Activated T-helper 1 cell treated with anti-CD3 and anti-CD28 coated beads, Interleukin-12 subunit alpha, Interleukin-12 subunit beta, Interleukin-2, Interleukin-4 antibody, amounts not matched to agents 30 ng/mL and 10 ng/mL and 1 ng/mL, durations not matched to agents 14 hours and 24 hours and 36 hours (primary cell): ENCODE measurements around the gene SIRT3. TPM values are rescaled to one million over a fixed set of nuclear protein-coding genes. Genes with fewer than 3 reads are reported as not detected.

Source experiments
- DNase-seq: peaks from one replicate; pipeline ENCODE4 v3.0.0; 2021; ENCODE audit warnings: low spot score
- H3K27ac Mint-ChIP-seq: one replicate; pipeline ENCODE4 v1.8.0; 2021; ENCODE audit warnings: mild to moderate bottlenecking, mixed read lengths
- H3K27me3 Mint-ChIP-seq: one replicate; pipeline ENCODE4 v1.8.0; 2022; ENCODE audit warnings: mild to moderate bottlenecking, moderate library complexity, mixed read lengths; ENCODE audit not compliant: insufficient read depth
- H3K36me3 Mint-ChIP-seq: one replicate; pipeline ENCODE4 v1.8.0; 2021; ENCODE audit warnings: low read depth, mixed read lengths
- H3K4me1 Mint-ChIP-seq: one replicate; pipeline ENCODE4 v1.8.0; 2021; ENCODE audit warnings: low read depth, mixed read lengths
- H3K4me3 Mint-ChIP-seq: one replicate; pipeline ENCODE4 v1.8.0; 2021; ENCODE audit warnings: mild to moderate bottlenecking, moderate library complexity, mixed read lengths
- H3K9me3 Mint-ChIP-seq: one replicate; pipeline ENCODE4 v1.8.0; 2021; ENCODE audit warnings: mixed read lengths
- intact Hi-C: fragments of 100-400 bp; cut with micrococcal nuclease; formaldehyde crosslinking; loops from one replicate; pipeline ENCODE4 v1.15.1; 2024
- total RNA-seq: library from RNA; stranded (reverse); gene quantifications from 2 replicates; pipeline ENCODE4 v1.2.3, GENCODE V29; 2022

SIRT3 gene
- 11.6 and 14.8 TPM in 2 replicates for total RNA-seq

DNA sequence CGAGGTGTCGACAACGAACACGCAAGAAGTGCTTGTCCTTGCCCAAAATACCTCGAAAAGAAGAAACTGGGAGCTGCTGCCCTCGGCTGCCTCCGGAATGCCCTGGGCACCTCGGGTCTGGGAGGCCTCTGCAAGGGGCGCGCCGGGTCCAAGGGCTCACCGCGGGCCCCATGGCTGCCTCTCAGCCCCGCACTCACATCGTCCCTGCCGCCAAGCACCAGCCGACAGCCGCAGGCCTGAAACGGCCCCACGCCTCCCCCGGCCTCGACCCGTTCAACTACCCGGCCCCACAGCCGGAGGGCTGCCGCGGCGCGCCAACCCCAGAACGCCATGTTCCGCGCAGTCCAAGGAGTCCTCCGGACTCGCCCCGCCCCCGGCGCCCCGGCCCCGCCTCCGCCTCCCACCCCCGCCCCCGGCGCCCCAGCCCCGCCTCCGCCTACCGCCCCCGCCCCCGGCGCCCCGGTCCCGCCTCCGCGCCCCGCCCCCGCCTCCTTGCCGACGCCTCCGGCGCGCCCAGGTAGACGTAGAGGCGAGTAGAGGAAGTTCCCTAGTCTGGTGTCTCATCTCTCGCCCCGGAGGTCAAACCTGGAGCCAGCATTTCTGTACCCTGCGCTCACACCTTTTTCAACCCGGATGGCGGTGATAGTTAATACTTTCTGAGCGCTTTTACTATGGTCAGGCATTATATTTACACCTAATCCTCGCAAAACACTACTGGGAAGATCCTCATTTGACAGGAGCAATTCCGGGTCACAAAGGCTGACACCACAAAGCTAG lies at the start of gene SIRT3:
TSS of gene SIRT3 (minus strand) at position 346 of the 777 bp plus-strand sequence. CDS start at position 332, 14 bp downstream.
- peak within 1 kb of the TSS; percentile 97 for H3K4me3 Mint-ChIP-seq
- intact Hi-C loops, result loop anchor here (1.0 to 5.0 kb wide), 10 partner anchors 8 to 271 kb away; partner anchors contain the start of genes BET1L, PGGHG, PTDSS2 and RIC8A

DNA sequence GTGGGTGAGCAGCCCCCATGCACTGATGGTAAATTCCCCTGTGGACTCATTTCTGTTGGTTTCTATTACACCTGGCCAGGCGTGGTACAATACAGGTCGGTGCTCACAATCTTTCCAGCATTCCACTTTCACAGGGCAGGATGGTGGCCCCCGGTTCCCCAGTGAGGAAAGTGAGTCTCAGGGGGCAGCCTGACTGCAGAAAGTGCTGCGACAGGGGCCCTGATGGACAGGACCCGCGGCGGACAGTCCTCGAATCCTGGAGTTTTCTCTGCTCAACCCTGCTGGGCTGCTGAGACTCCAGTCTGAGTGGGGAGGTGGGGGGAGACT lies 49.7 kb upstream of the SIRT3 start:
- no peak overlapping the region for H3K4me3 Mint-ChIP-seq
- peaks cover 16% of the 10 kb centered on the region for H3K27me3 Mint-ChIP-seq
- peak overlapping the region; percentile 44 for H3K27ac Mint-ChIP-seq
- H3K36me3 Mint-ChIP-seq, result peaks cover 23% of the 10 kb centered on the region
- no peak for DNase-seq
- intact Hi-C loops, result loop anchor here (5.0 kb wide), 3 partner anchors 34 to 71 kb away; partner anchors contain the start of genes PSMD13 and SIRT3
- H3K4me1 Mint-ChIP-seq, result peaks cover 51% of the 10 kb centered on the region
- no peaks in the 10 kb centered on the region for H3K9me3 Mint-ChIP-seq

More for the DNA sequence above, at the start of gene SIRT3:
- Mint-ChIP-seq H3K4me1 (peaks cover 37% of the 10 kb centered on the region), H3K27me3 (peaks cover 2% of the 10 kb centered on the region), H3K36me3 (peaks cover 21% of the 10 kb centered on the region), H3K9me3 (no peaks in the 10 kb centered on the region), H3K27ac (peak within 1 kb of the TSS; percentile 98)
- peak; percentile 78 for DNase-seq

DNA sequence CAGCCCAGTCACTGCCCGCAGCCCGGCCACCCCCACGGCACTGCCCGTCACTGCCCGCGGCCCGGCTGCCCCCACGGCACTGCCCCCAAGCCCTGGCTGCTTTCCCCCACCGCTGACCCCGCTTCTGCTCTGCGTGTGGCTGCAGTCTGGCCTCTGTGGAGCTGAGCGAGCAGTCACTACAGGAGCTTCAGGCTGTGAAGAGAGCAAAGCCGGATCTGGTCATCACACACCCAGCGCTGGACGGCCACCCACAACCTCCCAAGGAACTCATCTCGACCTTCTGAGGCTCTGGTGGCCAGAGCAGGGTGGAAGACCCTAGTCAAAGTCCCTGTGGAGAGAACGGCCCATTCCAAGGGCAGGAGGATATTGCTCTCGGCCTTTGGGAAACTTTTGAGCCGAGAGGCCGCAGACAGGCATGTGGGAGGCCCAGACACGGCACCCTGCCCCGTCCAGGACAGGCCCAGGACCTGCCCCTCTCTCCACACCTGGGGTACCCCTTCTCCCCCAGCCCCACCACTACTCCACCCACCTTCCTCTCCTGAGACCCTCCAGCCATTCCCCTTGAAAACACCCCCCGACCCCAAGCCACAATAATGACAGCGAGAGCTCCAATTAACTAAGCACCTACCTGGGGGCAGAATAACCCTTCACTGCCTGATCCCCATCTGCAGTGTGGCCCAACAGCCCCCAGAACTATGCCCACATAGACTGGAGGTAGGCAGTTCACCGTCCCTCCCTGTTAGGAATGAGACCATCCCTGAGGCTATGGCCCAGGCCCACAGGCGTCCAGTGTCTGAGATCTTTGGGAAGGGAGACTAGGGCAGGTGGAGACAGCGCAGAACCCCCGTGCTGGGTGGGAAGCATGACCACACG lies 49.1 kb upstream of the SIRT3 start:
- Mint-ChIP-seq H3K4me1 (peaks cover 50% of the 10 kb centered on the region), H3K27me3 (peaks cover 16% of the 10 kb centered on the region), H3K9me3 (no peaks in the 10 kb centered on the region), H3K27ac (peak overlapping the region; percentile 44), H3K4me3 (peak overlapping the region; percentile 26), H3K36me3 (peaks cover 25% of the 10 kb centered on the region)
- no peak for DNase-seq
- intact Hi-C loops, result loop anchor here (5.0 kb wide), 3 partner anchors 33 to 72 kb away; partner anchors contain the start of genes PSMD13 and SIRT3

DNA sequence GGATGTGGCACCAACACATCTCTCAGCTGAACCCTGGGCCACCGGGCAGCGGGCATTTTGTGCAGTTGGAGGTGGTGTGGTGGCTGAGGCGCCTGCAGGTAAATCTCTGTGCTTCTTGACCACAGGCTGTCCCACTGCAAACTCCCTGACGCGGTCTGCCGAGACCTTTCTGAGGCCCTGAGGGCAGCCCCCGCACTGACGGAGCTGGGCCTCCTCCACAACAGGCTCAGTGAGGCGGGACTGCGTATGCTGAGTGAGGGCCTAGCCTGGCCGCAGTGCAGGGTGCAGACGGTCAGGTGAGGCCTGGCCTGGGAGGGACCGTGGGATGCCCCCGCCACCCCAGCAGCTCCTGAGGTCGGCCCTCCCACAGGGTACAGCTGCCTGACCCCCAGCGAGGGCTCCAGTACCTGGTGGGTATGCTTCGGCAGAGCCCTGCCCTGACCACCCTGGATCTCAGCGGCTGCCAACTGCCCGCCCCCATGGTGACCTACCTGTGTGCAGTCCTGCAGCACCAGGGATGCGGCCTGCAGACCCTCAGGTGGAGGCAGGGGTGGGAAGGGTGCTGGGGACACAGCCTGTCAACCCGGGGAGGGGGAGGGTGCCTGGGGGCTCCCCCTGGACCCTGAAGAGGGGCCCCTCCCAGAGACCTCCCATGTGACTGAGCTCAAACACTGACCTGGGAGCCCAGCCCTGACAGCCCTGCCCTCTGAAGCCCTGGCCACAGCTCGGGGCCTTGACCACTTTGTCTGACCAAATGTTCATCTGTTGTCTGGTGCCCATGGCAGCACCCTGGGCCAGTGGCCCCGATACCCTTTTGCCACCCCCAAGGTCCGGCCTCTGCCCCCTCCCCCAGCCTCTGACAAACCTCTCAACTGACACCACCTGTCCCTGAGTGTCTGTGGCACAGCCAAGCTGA lies 48.2 kb upstream of the SIRT3 start:
- H3K27me3 Mint-ChIP-seq, result peaks cover 17% of the 10 kb centered on the region
- intact Hi-C loops, result loop anchor here (5.0 kb wide), 3 partner anchors 32 to 73 kb away; partner anchors contain the start of genes PSMD13 and SIRT3
- H3K27ac Mint-ChIP-seq, result no peak overlapping the region
- no peak overlapping the region for H3K4me3 Mint-ChIP-seq
- peaks cover 50% of the 10 kb centered on the region for H3K4me1 Mint-ChIP-seq
- H3K9me3 Mint-ChIP-seq, result no peaks in the 10 kb centered on the region
- peaks cover 25% of the 10 kb centered on the region for H3K36me3 Mint-ChIP-seq
- DNase-seq, result no peak

DNA sequence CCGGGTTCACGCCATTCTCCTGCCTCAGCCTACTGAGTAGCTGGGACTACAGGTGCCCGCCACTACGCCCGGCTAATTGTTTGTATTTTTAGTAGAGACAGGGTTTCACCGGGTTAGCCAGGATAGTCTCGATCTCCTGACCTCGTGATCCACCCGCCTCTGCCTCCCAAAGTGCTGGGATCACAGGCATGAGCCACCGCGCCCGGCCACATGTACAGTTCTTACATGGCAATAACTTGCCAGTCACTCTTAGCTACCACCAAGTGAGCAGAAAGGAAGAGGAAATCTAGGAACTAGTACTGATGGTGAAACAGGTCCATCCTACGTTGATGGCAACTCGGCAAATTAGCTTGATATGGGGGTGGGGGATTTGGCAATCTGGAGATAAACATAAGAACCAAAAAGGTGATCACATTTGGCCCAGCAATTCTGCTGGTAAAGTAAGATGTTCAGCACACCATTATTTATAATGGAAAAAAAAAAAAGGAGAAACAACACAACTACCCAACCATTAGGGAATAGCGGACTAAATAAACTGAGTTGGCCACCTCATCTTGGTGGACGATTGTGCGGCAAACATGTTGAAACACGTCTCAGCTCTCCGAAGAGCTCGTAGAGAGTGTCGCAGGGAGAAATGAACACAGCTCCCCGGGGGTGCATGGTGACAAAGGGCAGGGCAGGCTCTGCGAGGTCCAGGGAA lies 47.4 kb upstream of the SIRT3 start:
- H3K4me3 Mint-ChIP-seq, result peak overlapping the region; percentile 84
- H3K9me3 Mint-ChIP-seq, result no peaks in the 10 kb centered on the region
- peak overlapping the region; percentile 29 for H3K27ac Mint-ChIP-seq
- DNase-seq, result no peak
- H3K36me3 Mint-ChIP-seq, result peaks cover 27% of the 10 kb centered on the region
- intact Hi-C loops, result no loop called here
- peaks cover 20% of the 10 kb centered on the region for H3K27me3 Mint-ChIP-seq
- peaks cover 54% of the 10 kb centered on the region for H3K4me1 Mint-ChIP-seq

DNA sequence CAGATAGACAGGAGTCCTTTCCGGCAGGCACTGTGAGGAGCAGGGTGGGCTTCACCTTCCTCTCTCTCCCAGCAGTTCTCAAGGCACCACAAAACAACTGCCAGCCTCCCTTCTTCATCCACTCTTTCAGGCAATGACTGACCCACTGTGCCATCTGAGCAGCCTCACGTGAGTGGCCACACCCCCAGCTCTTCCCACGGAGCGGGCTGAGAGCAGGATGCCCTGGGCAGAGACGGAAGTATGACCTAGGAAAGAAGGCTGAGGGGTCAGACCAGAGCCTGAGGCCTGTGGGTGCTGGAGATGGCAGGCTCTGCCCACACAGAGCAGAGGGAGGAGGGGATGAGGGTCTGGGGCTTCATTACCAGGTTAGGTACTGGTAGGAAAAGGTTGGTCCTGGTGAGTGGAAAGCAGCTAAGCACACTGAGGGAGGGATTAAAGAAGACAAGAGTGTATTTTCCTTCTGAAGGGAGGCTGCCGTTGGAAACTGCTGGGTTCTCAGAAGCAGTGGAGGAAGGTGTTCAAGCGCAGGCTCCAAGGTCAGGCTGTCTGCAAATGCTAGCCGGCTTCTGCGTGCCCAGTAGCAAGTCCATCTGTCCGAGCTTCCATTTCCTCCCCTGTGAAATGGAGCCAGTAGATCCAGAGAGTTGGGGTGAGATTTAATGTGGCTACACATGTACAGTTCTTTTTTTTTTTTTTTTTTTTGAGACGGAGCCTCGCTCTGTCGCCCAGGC lies 46.7 kb upstream of the SIRT3 start:
- Mint-ChIP-seq H3K4me1 (peaks cover 56% of the 10 kb centered on the region), H3K9me3 (no peaks in the 10 kb centered on the region), H3K27me3 (peaks cover 18% of the 10 kb centered on the region), H3K27ac (peak overlapping the region; percentile 85), H3K36me3 (peaks cover 29% of the 10 kb centered on the region), H3K4me3 (peak overlapping the region; percentile 84)
- DNase-seq, result no peak
- intact Hi-C loops, result no loop called here

DNA sequence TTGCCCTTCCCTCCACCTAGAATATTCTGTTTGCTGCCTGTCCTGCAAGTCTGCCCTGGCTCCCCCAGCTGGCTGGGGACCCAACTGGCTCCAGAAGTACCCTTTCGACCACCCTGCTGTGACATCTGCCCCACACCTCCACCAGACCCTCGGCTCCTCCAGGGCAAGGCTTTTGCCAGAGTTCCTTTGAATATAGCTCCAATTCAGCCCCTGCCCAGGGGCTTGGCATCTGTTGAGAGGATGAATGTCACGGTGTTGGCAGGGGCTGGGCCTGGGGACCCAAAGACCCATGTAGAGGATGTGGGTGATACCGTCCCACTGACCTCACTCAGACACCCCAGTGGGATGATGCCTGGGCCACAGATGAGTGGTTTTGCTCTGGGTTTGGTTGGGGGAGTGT lies 46.0 kb upstream of the SIRT3 start:
- intact Hi-C loops, result no loop called here
- DNase-seq, result no peak

DNA sequence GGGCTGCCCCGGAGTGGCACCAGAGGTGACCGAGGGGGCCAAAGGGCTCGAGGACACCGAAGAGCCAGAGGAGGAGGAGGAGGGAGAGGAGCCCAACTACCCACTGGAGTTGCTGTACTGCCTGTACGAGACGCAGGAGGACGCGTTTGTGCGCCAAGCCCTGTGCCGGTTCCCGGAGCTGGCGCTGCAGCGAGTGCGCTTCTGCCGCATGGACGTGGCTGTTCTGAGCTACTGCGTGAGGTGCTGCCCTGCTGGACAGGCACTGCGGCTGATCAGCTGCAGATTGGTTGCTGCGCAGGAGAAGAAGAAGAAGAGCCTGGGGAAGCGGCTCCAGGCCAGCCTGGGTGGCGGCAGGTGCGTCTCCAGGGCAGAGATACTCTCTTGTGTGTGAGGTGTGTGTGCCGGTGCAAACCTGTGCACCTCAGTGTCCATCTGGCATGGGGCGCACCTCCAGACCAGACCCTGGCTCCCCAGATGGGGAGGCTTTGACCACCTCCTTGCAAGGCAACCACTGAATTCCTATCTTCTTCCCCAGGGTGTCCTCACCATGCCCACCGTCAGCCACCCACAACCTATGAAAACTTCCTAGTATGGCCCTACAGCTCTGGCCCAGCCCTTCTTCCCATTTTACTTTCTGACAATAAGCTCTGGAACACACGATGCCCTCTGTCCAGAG lies 45.5 kb upstream of the SIRT3 start:
- peaks cover 18% of the 10 kb centered on the region for H3K27me3 Mint-ChIP-seq
- peaks cover 4% of the 10 kb centered on the region for H3K9me3 Mint-ChIP-seq
- no peak for DNase-seq
- H3K27ac Mint-ChIP-seq, result peak overlapping the region; percentile 85
- peaks cover 34% of the 10 kb centered on the region for H3K36me3 Mint-ChIP-seq
- intact Hi-C loops, result loop anchor here (1.0 kb wide), 1 partner anchor 12 kb away; no protein-coding TSS in a partner anchor
- peaks cover 57% of the 10 kb centered on the region for H3K4me1 Mint-ChIP-seq
- H3K4me3 Mint-ChIP-seq, result peak overlapping the region; percentile 84

More for the DNA sequence above, 46.0 kb upstream of the SIRT3 start:
- peaks cover 31% of the 10 kb centered on the region for H3K36me3 Mint-ChIP-seq
- peaks cover 59% of the 10 kb centered on the region for H3K4me1 Mint-ChIP-seq
- peak overlapping the region; percentile 84 for H3K4me3 Mint-ChIP-seq
- peaks cover 17% of the 10 kb centered on the region for H3K27me3 Mint-ChIP-seq
- H3K9me3 Mint-ChIP-seq, result peaks cover 3% of the 10 kb centered on the region
- peak overlapping the region; percentile 85 for H3K27ac Mint-ChIP-seq

DNA sequence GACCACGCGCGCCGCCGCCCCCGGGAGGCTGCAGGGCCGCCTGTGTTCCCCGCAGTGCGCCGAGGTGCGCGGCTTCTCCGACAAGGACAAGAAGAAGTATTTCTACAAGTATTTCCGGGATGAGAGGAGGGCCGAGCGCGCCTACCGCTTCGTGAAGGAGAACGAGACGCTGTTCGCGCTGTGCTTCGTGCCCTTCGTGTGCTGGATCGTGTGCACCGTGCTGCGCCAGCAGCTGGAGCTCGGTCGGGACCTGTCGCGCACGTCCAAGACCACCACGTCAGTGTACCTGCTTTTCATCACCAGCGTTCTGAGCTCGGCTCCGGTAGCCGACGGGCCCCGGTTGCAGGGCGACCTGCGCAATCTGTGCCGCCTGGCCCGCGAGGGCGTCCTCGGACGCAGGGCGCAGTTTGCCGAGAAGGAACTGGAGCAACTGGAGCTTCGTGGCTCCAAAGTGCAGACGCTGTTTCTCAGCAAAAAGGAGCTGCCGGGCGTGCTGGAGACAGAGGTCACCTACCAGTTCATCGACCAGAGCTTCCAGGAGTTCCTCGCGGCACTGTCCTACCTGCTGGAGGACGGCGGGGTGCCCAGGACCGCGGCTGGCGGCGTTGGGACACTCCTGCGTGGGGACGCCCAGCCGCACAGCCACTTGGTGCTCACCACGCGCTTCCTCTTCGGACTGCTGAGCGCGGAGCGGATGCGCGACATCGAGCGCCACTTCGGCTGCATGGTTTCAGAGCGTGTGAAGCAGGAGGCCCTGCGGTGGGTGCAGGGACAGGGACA lies 44.8 kb upstream of the SIRT3 start:
- Mint-ChIP-seq H3K36me3 (peaks cover 41% of the 10 kb centered on the region), H3K9me3 (peaks cover 11% of the 10 kb centered on the region), H3K4me1 (peaks cover 55% of the 10 kb centered on the region), H3K4me3 (peak overlapping the region; percentile 84), H3K27ac (peak overlapping the region; percentile 72), H3K27me3 (peaks cover 24% of the 10 kb centered on the region)
- intact Hi-C loops, result loop anchor here (1.0 kb wide), 1 partner anchor 12 kb away; no protein-coding TSS in a partner anchor
- DNase-seq, result no peak

DNA sequence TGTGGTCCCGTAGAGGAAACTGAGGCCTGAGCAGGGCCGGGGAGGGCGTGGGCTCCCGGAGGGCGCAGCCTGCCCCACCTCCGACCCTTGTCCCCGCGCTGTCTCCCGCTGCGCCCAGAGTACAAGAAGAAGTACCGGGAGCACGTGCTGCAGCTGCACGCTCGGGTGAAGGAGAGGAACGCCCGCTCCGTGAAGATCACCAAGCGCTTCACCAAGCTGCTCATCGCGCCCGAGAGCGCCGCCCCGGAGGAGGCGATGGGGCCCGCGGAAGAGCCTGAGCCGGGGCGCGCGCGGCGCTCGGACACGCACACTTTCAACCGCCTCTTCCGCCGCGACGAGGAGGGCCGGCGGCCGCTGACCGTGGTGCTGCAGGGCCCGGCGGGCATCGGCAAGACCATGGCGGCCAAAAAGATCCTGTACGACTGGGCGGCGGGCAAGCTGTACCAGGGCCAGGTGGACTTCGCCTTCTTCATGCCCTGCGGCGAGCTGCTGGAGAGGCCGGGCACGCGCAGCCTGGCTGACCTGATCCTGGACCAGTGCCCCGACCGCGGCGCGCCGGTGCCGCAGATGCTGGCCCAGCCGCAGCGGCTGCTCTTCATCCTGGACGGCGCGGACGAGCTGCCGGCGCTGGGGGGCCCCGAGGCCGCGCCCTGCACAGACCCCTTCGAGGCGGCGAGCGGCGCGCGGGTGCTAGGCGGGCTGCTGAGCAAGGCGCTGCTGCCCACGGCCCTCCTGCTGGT lies 44.0 kb upstream of the SIRT3 start:
- H3K27ac Mint-ChIP-seq, result peak overlapping the region; percentile 77
- DNase-seq, result no peak
- H3K4me3 Mint-ChIP-seq, result peak overlapping the region; percentile 84
- H3K36me3 Mint-ChIP-seq, result peaks cover 42% of the 10 kb centered on the region
- peaks cover 11% of the 10 kb centered on the region for H3K9me3 Mint-ChIP-seq
- peaks cover 28% of the 10 kb centered on the region for H3K27me3 Mint-ChIP-seq
- intact Hi-C loops, result no loop called here
- peaks cover 49% of the 10 kb centered on the region for H3K4me1 Mint-ChIP-seq
